PFSK-1 (cell line): ENCODE results near the gene MRS2.

ENCODE experiments used
- POLR2AphosphoS5 ChIP-seq: IDR thresholded peaks from 2 replicates; pipeline ENCODE4 v1.6.1; 2012; ENCODE audit warnings: low read depth, mild to moderate bottlenecking, control low read depth, low read length, moderate library complexity
- REST ChIP-seq, 2 experiments: IDR thresholded peaks; 2 replicates each; pipeline versions ENCODE4 v1.6.1 to v1.8.0; 2011 to 2012; ENCODE audit warnings: low read depth in 2 of 2, low read length in 2 of 2, control low read depth in 1 of 2, inconsistent platforms in 1 of 2, mild to moderate bottlenecking in 1 of 2, moderate library complexity in 1 of 2; ENCODE audit not compliant: insufficient read depth in 1 of 2
- SIN3A ChIP-seq: IDR thresholded peaks from 2 replicates; pipeline ENCODE4 v1.6.1; 2012; ENCODE audit warnings: mild to moderate bottlenecking, low read length, moderate library complexity, borderline replicate concordance; ENCODE audit not compliant: insufficient read depth

GRCh38 chr6:24402697-24403500 lies at the start of gene MRS2:
- TF ChIP-seq REST (IDR thresholded peaks at IDR 0.05; ENCODE audit: insufficient read depth in 1 of 2, low read depth in 2 of 2, low read length in 2 of 2) (no peak; a peak in 2 of 4 replicates), SIN3A (no peak), POLR2AphosphoS5 (peak; percentile 98)
